Coronary artery (tissue), 2 donors: ENCODE data around the gene PRR14.
A peak's percentile ranks its signal among the peaks of the same experiment; 100 is the strongest.

Source experiments
- DNase-seq: peaks from one replicate; pipeline ENCODE4 v3.0.0-alpha.2; 2017; ENCODE audit warnings: low spot score
- H3K27ac ChIP-seq, 2 donors: fragments of 200-600 bp; sonication (generic); one replicate each; pipeline ENCODE4 v1.5.1; 2016 to 2019
- H3K4me3 ChIP-seq: fragments of 200-600 bp; sonication (generic); 2 replicates; pipeline ENCODE4 v1.5.1; 2016; ENCODE audit warnings: mild to moderate bottlenecking, moderate library complexity
- CTCF ChIP-seq: fragments of 200-600 bp; sonication (generic); IDR thresholded peaks from one replicate; pipeline ENCODE4 v1.5.1; 2019; ENCODE audit warnings: antibody characterized with exemption

PRR14 gene

GRCh38 chr16:30660424-30661261 is 9.9 kb downstream of the PRR14 start:
- H3K4me3 ChIP-seq = peak overlapping the region; percentile 77
- DNase-seq = no peak
- peak overlapping the region; percentile 92 to 95 for H3K27ac ChIP-seq
- no peak for TF ChIP-seq CTCF

- H3K27ac ChIP-seq = no peak overlapping the region
- no peak for DNase-seq
- no peak overlapping the region for H3K4me3 ChIP-seq
- TF ChIP-seq CTCF = no peak
Observed at GRCh38 chr16:30662449-30662848, 11.7 kb downstream of the PRR14 start.

- DNase-seq = no peak
- TF ChIP-seq CTCF = no peak
Observed at GRCh38 chr16:30663038-30663437, 12.3 kb downstream of the PRR14 start.

GRCh38 chr16:30663820-30664219 is 13.1 kb downstream of the PRR14 start:
- Histone ChIP-seq H3K27ac (no peak overlapping the region), H3K4me3 (no peak overlapping the region)
- DNase-seq = no peak
- TF ChIP-seq CTCF = no peak

More at GRCh38 chr16:30663038-30663437, 12.3 kb downstream of the PRR14 start:
- no peak overlapping the region for H3K27ac ChIP-seq
- H3K4me3 ChIP-seq = no peak overlapping the region

- DNase-seq = no peak
- TF ChIP-seq CTCF = no peak
- H3K27ac ChIP-seq = no peak overlapping the region
- no peak overlapping the region for H3K4me3 ChIP-seq
Observed at GRCh38 chr16:30664616-30665109, 13.9 kb downstream of the PRR14 start.

- TF ChIP-seq CTCF = no peak
- no peak for DNase-seq
- Histone ChIP-seq H3K4me3 (no peak overlapping the region), H3K27ac (no peak overlapping the region)
Observed at GRCh38 chr16:30665155-30665829, 14.5 kb downstream of the PRR14 start.

GRCh38 chr16:30665830-30666190 is 15.1 kb downstream of the PRR14 start:
- DNase-seq = no peak
- no peak for TF ChIP-seq CTCF
- H3K4me3 ChIP-seq = no peak overlapping the region
- no peak overlapping the region for H3K27ac ChIP-seq
